Mucosa of descending colon (tissue), 3 donors: Measurements from ENCODE around the gene AQR. TPM values are rescaled to one million over a fixed set of nuclear protein-coding genes. Genes with fewer than 3 reads are reported as not detected.

Source experiments
- ATAC-seq: fragments of 200-7000 bp; cut with Tn5 transposase; one replicate; pipeline ENCODE4 v1.9.1; 2020; ENCODE audit warnings: mild to moderate bottlenecking, moderate library complexity
- DNase-seq, 3 donors: peaks; one replicate each; pipeline ENCODE4 v3.0.0-alpha.2; 2020
- H3K36me3 ChIP-seq: fragments of 200-600 bp; one replicate; pipeline ENCODE4 v1.8.0; 2021; ENCODE audit warnings: low read depth, mild to moderate bottlenecking
- H3K4me1 ChIP-seq: fragments of 200-600 bp; one replicate; pipeline ENCODE4 v1.8.0; 2021; ENCODE audit warnings: low read depth, mild to moderate bottlenecking
- H3K4me3 ChIP-seq: fragments of 200-600 bp; one replicate; pipeline ENCODE4 v1.8.0; 2021; ENCODE audit warnings: mild to moderate bottlenecking
- H3K9me3 ChIP-seq: fragments of 200-600 bp; one replicate; pipeline ENCODE4 v1.8.0; 2021; ENCODE audit warnings: mild to moderate bottlenecking
- CTCF ChIP-seq: fragments of 200-600 bp; IDR thresholded peaks from one replicate; pipeline ENCODE4 v1.8.0; 2022; ENCODE audit warnings: antibody characterized with exemption, mild to moderate bottlenecking
- intact Hi-C, 2 donors: fragments of 100-400 bp; cut with DNase I in 1 of 2; cut with micrococcal nuclease in 1 of 2; formaldehyde crosslinking; loops; one replicate each; pipeline versions ENCODE4 v1.11.0 to v1.11.1; 2022; cut with DNase I, micrococcal nuclease
- long read RNA-seq, 2 donors: library from polyadenylated mRNA; unstranded; transcript quantifications; one replicate each; pipeline ENCODE4 v2.0.0, GENCODE V29; 2019 to 2021
- total RNA-seq, 3 donors: library from RNA; stranded (reverse); fragmentation: NEBNext Ultra II Directional in 2 of 3; extraction: Animal tissue kit (Norgen Biotek cat#: 25700) in 2 of 3; gene quantifications; one replicate each; pipeline versions ENCODE4 v1.2.1 to v1.2.4, GENCODE V29; 2021 to 2023
- donor health status: DM: no; HTN: no; CAD: no; lungs with moderate emphysema.
- donor health status: DM: no; HTN: no; CAD: no.
- donor health status: DM: no; HTN: yes; CAD: no.

AQR gene
- total RNA-seq = 10 to 100 TPM; 25.1 to 26.6 (median 26.4) TPM
- long read RNA-seq, donor 1, full-length matches to known transcripts = 13 of 17 reads
- long read RNA-seq, donor 1, partial matches to known transcripts = 1 of 17 reads
- long read RNA-seq, donor 1, other reads (novel, unspliced or antisense) = 3 of 17 reads
- long read RNA-seq, donor 2, full-length matches to known transcripts = 1 of 3 reads
- long read RNA-seq, donor 2, partial matches to known transcripts = 1 of 3 reads
- long read RNA-seq, donor 2, other reads (novel, unspliced or antisense) = 1 of 3 reads

- DNase-seq (peak; percentile 94 to 96 (median 95)), ATAC-seq (peak; percentile 100)
- Histone ChIP-seq H3K4me3 (peak within 1 kb of the TSS; percentile 72), H3K4me1 (peaks cover 13% of the 10 kb centered on the region), H3K36me3 (no peaks in the 10 kb centered on the region), H3K9me3 (no peaks in the 10 kb centered on the region)
- peak; percentile 83 for TF ChIP-seq CTCF
- intact Hi-C loops = no loop called here
Measured at GRCh38 chr15:34969340-34970097, at the start of gene AQR. AQR (minus strand) TSS chr15:34969742; CDS start chr15:34969613, 129 bp downstream.

GRCh38 chr15:35014241-35014640, 44.7 kb upstream of the AQR start:
- intact Hi-C loops = no loop called here
- TF ChIP-seq CTCF = no peak
- no peak overlapping the region for H3K4me3 ChIP-seq
- no peaks in the 10 kb centered on the region for H3K4me1 ChIP-seq
- DNase-seq (no peak), ATAC-seq (no peak)
- H3K36me3 ChIP-seq = no peaks in the 10 kb centered on the region
- no peaks in the 10 kb centered on the region for H3K9me3 ChIP-seq

GRCh38 chr15:35013370-35013769, 43.8 kb upstream of the AQR start:
- DNase-seq (no peak), ATAC-seq (no peak)
- Histone ChIP-seq H3K4me1 (no peaks in the 10 kb centered on the region), H3K9me3 (no peaks in the 10 kb centered on the region), H3K4me3 (no peak overlapping the region), H3K36me3 (no peaks in the 10 kb centered on the region)
- no peak for TF ChIP-seq CTCF
- intact Hi-C loops = no loop called here

GRCh38 chr15:35007397-35007796, 37.9 kb upstream of the AQR start:
- Histone ChIP-seq H3K36me3 (no peaks in the 10 kb centered on the region), H3K9me3 (no peaks in the 10 kb centered on the region), H3K4me3 (no peak overlapping the region), H3K4me1 (no peaks in the 10 kb centered on the region)
- no peak for TF ChIP-seq CTCF
- ATAC-seq (no peak), DNase-seq (no peak)
- intact Hi-C loops = no loop called here

GRCh38 chr15:35005933-35006332, 36.4 kb upstream of the AQR start:
- Histone ChIP-seq H3K9me3 (no peaks in the 10 kb centered on the region), H3K4me3 (no peak overlapping the region), H3K36me3 (no peaks in the 10 kb centered on the region), H3K4me1 (no peaks in the 10 kb centered on the region)
- no peak for TF ChIP-seq CTCF
- DNase-seq (no peak), ATAC-seq (no peak)
- intact Hi-C loops = no loop called here
